HG03066 (cell line): Measurements from ENCODE around the gene TFEC.
A peak's percentile ranks its signal among the peaks of the same experiment; 100 is the strongest.
"Not testable (repeated sequence)": the region's sequence is repeated elsewhere in the genome, so short reads cannot be mapped to it uniquely, and the experiment has no call there.

Source experiments
- ATAC-seq: cut with Tn5 transposase; IDR thresholded peaks from one replicate; pipeline ENCODE4 v1.9.1; 2021; ENCODE audit warnings: low read depth; ENCODE audit not compliant: unreplicated experiment

TFEC gene, protein sequence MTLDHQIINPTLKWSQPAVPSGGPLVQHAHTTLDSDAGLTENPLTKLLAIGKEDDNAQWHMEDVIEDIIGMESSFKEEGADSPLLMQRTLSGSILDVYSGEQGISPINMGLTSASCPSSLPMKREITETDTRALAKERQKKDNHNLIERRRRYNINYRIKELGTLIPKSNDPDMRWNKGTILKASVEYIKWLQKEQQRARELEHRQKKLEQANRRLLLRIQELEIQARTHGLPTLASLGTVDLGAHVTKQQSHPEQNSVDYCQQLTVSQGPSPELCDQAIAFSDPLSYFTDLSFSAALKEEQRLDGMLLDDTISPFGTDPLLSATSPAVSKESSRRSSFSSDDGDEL

DNA sequence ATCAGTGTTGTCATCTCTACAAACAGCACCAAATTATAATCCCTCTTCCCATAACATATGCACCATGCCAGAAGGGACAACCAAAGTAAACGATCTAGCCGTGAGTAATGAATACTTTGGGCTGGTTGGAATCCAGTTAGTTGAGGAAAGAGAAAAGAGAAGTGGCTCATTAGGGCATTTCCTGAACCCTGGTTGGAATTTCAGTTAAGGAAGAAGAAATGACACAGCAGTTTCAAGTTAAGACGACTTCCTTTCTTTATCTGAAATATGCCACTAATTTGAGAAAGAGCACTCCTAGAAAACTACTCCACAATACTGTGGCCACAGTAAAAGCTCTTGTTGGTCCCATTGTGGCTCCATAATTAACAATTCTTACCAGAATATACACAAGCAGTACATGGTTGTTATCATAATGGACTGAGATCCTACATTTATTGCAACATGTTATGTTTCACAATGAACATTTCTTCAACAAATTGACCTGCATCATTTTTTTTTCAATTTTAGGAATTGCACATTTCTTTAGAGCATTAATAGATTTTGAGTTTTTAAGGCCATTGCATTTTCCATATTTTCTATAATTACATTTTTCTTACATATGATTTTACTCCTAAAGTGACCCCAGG, at the start of gene TFEC:
TFEC (minus strand) TSS at position 113 of the 626 bp plus-strand sequence. CDS start 46,322 bp downstream, outside the sequence.
- no peak for ATAC-seq

DNA sequence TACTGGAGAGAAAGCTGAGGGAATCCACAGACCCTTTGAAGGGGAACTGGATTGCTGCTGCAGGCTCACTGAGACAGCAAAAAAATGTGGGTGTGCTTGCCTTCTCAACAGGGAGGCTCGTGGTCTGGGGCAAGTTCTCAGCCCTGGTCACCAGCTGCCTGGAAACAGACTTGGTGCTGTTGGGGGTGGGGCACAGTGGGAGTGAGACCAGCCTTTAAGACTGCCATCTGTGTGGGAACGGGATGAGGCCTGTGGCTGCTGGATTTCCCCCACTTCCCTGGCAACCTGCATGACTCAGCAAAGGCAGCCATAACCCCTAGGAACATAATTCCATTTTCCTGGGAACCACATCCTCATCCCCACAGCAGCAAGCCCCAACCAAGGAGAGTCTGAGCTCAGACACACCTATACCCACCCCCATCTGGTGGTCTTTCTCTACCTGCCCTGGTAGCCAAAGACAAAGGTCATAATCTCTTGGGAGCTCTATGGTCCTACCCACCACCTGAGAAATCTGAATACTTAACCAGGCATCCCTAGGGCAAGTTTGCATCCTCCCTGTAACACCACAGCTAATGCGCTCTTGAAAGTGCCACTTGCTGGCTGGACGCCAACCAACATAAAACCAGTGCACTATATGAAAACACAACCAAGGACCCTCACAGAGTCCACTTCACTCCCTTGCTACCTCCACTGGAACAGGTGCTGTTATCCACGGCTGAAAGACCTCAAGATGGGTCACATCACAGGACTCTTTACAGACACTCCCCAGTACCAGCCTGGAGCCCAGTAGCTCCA, 45.0 kb upstream of the TFEC start:
- ATAC-seq, result no peak

DNA sequence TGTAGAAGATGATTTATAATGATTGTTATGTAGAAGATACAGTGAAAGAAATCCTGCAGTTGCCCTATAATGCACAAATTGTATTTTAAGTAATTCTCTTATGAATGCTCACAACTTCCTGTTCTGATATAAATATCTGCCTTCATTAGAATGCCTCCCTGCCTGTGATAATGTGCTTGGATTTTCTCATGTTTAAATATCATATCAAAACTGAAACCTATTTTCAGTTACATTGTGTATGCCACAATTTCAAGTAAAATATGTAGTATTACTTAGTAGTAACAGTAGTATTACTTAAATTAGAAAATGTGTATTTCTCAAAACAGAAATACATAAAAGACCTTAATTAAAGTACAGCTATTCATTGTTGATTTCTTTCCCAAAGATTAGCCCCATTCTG, 41.1 kb upstream of the TFEC start:
- no peak for ATAC-seq

DNA sequence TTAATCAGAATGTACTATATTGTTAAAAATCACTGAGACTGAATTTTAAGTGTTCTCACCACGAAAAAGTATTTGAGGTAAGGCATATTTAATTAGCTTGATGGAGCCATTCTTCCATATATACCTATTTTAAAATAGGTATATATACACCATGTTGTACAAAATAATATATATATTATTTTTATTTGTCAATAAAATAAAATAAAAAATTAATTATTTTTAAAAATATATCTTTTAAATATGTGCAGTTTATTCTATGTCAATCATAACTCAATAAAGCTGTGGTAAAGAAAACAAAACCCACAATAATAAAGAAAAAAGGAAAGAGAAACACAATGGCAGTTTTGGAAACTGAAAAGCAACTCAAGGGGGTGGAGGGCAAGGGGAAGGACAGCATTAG, 33.6 kb upstream of the TFEC start:
- ATAC-seq, result no peak

DNA sequence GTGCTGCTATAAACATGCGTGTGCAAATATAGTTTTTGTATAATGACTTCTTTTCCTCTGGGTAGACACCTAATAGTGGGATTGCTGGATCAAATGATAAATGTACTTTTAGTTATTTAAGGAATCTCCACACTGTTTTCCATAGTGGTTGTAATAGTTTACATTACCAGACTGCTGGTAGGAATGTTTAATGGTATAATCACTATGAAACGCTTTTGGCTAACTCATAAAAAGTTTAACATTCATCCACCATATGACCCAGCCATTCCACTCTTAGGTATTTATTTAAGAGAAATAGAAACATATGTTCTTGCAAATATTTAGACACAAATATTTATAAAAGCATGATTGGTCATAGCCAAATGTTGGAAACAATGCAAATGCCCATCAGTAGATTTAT, 32.1 kb upstream of the TFEC start:
- no peak for ATAC-seq

DNA sequence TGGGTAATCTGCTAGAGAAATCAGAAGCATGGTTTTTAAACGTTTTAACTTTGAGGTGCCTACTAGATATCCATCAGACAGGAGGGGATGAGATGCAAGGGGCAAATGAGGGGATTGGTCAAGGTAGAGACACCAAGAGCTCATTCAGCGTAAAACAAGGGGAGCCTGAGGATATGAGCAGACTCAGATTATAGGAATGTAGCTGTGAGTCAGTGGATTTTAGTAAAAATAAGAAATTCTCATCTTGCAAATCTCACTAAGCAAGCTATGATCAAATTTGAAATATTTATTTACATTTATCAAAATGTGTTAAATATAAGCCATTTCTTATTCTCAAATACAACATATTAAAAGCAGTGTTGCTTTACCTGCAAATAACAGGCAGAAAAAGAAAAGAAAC, 21.4 kb upstream of the TFEC start:
- ATAC-seq, result no peak

DNA sequence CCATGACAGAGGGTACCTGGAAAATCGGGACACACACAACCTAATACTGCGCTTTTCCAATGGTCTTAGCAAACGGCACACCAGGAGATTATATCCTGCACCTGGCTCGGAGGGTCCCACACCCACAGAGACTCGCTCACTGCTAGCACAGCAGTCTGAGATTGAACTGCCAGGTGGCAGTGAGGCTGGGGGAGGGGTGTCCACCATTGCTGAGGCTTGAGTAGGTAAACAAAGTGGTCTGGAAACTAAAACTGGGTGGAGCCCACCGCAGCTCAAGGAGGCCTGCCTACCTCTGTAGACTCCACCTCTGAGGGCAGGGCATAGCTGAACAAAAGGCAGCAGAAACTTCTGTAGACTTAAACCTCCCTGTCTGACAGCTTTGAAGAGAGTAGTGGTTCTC, 16.7 kb upstream of the TFEC start:
- ATAC-seq, result not testable (repeated sequence)

DNA sequence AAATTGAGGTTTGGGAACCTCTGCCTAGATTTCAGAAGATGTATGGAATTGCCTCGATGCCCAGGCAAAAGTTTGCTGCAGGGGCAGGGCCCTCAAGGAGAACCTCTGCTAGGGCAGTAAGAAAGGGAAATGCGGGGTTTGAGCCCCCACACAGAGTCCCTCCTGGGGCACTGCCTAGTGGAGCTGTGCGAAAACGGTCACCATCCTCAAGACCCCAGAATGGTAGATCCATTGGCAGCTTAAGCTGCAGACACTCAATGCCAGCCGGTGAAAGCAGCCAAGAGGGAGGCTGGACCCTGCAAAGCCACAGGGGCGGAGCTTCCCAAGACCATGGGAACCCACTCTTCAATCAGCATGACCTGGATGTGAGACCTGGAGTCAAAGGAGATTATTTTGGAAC, 15.0 kb upstream of the TFEC start:
- ATAC-seq, result no peak

DNA sequence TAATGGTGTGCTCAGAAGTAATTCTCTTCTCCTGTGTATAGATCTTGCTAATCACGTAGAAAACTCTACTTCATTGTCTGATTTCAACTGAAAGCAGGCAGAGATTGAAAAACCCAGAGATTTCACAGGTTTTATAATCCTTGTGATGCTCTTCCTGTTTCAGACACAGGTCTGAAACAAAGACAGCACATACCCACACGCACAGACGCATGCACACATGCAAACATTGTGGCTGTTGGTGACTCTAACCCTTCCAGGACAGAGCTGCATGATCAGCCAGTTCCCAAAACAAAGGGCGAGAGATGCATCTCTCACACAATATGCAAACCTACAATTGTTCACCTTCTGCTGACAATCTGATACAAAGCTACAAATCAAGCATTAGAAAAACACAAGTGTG, 11.1 kb upstream of the TFEC start:
- ATAC-seq, result peak; percentile 99

DNA sequence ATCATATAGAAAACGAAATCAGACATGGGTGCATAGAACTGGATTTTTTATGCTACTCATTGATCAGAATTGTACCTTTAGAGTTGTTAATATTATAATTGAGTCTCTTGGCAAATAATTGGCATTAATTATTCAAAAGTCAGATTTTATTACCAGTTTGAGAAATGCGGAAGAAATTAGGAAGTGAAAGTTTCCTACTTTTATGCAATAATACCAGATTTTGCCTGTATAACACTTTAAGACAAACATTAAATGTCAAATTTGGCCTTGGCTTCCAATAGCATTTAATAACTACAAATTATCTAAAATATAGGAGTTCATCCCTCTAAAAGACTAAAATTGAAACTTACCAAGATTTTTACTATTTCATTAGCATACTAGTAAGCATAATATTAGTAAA, 6.8 kb upstream of the TFEC start:
- ATAC-seq, result no peak

DNA sequence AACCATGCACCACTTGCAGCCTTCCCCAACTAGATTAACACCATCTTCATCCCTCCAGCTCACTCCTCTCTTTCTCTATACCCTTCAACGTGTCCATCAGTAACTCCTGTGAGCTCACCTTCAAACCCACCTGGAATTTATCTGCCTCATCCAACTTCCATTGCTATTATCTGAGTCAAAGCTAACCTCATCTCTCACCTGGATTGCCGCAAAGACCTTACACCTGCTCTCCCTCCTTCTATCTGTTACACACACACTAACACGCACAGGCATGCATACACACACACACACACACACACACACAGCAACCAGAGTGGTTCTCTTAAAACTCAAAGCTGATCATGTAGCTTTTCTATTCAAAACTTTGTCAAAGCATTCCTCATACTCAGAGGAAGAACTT, 3.8 kb upstream of the TFEC start:
- no peak for ATAC-seq

DNA sequence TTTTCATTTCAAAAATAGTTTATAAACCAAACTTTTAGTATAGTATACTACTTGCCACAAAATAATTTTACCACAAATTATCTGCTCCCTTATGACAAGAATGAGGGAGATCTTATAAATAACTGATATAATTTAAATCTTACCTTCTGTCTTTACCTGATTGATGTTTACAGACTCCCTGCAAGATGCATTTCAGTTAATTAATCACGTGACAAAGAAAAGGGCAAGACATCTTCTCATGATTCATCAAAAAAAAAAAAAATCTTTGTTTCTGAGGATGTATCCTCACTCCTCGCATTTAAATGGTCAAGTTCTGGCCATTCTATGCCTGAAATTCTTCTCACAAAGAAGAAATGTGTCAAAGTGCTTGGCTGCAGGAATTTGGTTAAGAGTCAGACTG, 2.3 kb upstream of the TFEC start:
- ATAC-seq, result no peak

DNA sequence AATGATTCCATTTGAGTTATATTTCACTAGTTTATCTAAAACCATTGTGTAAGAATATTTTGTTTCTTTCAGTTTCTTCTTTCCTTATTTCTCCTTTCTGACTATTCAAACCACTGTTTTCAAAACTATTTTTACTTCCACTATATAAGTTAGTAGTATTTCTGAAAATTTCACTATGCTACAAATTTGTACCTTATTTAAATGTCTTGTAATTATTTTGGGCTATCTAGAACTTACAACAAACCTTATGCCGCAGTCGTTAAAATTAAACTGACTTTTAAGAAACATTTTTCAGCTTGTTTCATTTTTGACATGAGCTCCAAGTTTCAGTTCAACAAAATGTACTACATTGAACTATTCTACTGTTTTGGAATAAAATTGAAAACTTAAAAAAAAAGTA, 1.8 kb downstream of the TFEC start:
- ATAC-seq, result peak; percentile 83

DNA sequence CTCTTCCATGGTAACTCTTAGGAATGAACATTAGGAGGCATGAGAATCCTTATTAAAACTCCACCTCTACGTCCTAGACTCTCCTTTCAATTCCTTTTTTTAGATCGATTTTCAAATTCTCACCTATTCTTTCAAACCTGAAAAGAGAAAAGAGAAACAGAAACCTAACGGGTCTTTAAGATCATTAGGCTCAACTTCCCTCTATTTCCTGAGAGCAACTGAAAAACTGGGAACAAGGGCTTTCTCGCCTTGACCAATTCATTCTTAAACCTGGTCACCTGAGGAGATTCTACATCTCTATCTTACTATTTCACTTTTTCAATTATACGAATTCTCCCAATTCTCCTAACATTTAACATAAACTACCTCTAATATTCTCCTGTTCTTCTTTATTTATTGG, 2.8 kb downstream of the TFEC start:
- ATAC-seq, result no peak

DNA sequence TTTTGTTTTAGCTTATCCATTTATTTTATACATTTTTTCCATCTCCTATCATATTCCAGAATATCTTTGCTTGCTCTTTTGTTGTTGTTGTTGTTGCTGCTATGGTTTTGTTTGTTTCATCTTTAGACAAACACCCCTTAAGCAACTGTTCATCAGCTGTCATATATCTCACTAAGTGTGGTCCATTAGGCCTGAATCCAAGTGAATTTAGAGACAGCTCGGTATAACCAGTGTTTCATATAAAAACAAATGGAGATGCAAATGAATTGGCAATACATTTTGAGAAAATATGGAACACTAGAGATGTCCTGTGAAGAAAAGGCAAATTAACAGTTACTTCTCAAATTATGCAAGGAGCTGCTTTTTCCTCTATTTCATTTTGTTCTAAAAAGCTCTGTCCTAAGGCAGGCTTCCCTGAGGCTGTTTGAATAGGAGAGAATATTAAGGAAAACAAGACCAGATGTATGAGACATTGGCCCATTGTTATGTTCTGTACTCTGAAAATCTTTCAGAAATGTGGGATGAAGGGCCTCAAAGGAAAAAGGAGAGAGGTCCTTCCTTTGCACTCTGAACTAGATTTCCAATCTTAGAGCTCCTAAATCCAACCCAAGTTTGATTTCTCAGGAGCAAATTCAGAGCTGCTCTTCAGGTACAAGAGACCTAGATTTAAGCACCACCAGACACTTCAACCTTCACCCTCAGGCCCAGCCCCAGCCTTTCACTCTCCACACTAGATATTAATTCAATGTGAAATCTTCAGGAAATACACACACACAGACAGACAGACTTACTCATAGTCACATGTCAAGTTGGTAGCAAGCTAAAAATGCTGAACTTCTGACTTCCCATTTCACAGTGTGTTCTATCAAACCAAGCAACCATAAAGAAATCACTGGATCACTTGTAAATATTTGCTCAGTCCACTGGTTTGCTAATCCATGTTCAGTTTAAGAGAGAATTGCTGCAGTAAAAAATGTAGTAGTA, 5.4 kb downstream of the TFEC start:
- no peak for ATAC-seq

DNA sequence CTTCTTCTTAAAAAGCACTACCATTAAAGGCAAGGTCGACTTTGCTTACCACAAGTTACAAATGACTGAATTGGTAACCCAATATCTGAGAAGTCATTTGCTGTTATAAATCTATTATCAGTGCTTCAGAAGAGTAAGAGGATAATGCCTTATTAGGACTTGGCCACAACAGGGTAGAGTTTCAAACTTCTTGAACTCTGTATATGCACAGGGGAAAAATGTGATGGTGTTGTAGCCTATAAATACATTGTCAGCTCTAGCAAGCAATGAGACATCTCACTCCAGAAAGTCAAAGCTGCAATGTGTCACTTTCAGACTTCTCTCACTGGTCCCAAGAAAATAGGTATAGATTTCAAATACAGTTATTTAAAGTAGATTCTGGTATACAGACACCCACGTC, 9.3 kb downstream of the TFEC start:
- ATAC-seq, result peak; percentile 67

DNA sequence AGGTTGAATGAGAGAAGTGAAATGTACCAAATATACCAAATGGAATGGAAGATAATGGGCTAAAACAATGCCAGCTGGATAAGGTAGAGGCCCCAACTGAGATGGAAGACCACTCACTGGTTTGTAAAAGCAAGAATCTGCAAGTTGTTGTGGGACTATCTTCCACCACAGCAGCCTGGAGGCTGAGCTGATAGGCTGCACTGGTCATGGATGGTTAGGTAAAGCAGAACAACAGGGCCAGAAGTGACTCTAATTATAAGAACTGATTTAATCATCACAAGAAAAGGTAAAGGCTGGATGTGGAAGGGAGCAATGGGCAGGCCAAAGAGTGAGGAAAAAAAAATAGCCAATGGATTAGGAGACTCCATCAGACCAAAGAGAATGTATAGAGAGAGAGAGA, 11.8 kb downstream of the TFEC start:
- no peak for ATAC-seq

DNA sequence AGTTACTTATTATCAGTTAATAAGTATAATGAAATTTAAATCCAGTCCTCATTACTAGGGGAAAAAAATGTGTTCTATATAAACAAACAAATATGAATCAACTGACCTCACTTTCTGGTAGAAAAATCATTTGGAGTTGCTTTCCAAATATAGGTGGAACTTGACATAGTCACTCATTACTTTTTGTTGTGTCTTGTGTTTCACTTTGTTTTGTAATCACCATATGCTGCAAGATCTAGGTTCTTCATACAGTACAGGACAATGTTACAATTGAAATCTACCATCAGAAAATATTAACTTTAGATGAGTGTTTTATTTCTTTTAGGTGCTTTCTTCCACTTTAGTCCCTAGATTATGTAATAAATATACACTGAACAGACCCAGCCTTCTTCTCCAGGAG, 16.9 kb downstream of the TFEC start:
- ATAC-seq, result no peak

DNA sequence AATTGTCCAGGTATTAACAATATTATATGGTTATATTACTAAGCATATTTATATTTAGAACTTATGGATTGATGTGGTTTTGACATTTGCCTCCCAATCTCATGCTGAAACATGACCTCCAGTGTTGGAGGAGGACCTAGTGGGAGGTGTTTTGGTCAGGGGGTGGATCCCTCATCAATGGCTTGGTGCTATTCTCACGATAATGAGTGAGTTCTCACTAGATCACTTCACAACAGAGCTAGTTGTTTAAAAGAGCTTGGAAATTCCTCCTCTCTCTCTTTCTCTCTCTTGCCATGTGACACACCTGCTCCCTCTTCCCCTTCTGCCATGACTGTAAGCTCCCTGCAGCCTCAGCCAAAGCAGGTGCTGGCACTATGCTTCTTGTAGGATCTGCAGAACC, 19.0 kb downstream of the TFEC start:
- ATAC-seq, result no peak

DNA sequence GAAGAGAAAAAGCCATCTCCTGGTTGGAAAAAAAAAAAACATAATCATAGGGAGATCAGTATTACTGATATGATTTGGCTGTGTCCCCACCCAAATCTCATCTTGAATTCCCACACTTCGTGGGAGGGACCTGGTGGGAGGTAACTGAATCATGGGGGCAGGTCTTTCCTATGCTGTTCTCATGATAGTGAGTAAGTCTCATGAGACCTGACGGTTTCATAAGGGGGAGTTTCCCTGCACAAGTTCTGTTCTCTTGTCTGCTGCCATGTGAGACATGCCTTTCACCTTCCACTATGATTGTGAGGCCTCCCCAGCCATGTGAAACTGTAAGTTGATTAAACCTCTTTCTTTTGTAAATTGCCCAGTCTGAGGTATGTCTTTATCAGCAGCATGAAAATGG, 25.8 kb downstream of the TFEC start:
- not testable (repeated sequence) for ATAC-seq
